ENCODE results near the gene CD226.

DNA sequence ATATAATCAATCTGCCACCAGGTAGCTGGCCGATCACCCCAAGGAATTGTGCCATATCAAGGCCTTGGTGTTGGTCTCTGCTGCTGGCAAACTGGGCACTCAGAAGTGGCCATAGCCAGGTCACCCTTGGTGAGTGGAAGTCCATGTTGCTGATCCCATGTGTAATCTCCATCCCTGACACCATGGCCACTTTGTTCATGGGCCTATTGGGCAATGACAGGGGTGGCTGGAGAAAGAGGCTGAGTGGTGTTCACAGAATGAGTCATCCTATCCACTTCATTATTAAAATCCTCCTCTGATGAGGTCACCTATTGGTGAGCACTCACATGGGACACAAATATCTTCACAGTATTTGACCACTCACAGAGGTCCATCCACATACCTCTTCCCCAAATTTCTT is 26.7 kb upstream of the CD226 start:
- TF ChIP-seq, protein P1, sequence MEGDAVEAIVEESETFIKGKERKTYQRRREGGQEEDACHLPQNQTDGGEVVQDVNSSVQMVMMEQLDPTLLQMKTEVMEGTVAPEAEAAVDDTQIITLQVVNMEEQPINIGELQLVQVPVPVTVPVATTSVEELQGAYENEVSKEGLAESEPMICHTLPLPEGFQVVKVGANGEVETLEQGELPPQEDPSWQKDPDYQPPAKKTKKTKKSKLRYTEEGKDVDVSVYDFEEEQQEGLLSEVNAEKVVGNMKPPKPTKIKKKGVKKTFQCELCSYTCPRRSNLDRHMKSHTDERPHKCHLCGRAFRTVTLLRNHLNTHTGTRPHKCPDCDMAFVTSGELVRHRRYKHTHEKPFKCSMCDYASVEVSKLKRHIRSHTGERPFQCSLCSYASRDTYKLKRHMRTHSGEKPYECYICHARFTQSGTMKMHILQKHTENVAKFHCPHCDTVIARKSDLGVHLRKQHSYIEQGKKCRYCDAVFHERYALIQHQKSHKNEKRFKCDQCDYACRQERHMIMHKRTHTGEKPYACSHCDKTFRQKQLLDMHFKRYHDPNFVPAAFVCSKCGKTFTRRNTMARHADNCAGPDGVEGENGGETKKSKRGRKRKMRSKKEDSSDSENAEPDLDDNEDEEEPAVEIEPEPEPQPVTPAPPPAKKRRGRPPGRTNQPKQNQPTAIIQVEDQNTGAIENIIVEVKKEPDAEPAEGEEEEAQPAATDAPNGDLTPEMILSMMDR (IDR thresholded peaks at IDR 0.05; ENCODE audit: insufficient read depth, low read length, poor library complexity, severe bottlenecking), result no peak
- TF ChIP-seq EZH2phosphoT487 (conservative IDR thresholded peaks at IDR 0.05; ENCODE audit: low read length), result no peak

Measured in SU-DHL-6 (cell line).